ENCODE data around the gene PPP1R13B.
A peak's percentile ranks its signal among the peaks of the same experiment; 100 is the strongest.

PPP1R13B gene

GRCh38 chr14:103836976-103837725, 10.2 kb downstream of the PPP1R13B start:
- Histone ChIP-seq H3K36me3 (ENCODE audit: control insufficient read depth, insufficient read depth, low read length) (no peaks in the 10 kb centered on the region), H3K9ac (ENCODE audit: low read length) (no peak overlapping the region), H3K27me3 (ENCODE audit: control insufficient read depth, insufficient read depth, low read length) (no peaks in the 10 kb centered on the region), H3K4me1 (ENCODE audit: control insufficient read depth, insufficient read depth, low read length) (no peaks in the 10 kb centered on the region), H3K9me3 (ENCODE audit: control insufficient read depth, low read length) (no peaks in the 10 kb centered on the region), H3K4me3 (ENCODE audit: low read length) (no peak overlapping the region)

- Histone ChIP-seq H3K9ac (ENCODE audit: low read length) (no peak overlapping the region), H3K4me1 (ENCODE audit: control insufficient read depth, insufficient read depth, low read length) (no peaks in the 10 kb centered on the region), H3K4me3 (ENCODE audit: low read length) (no peak overlapping the region), H3K36me3 (ENCODE audit: control insufficient read depth, insufficient read depth, low read length) (no peaks in the 10 kb centered on the region), H3K9me3 (ENCODE audit: control insufficient read depth, low read length) (no peaks in the 10 kb centered on the region), H3K27me3 (ENCODE audit: control insufficient read depth, insufficient read depth, low read length) (no peaks in the 10 kb centered on the region)
These were observed 12.4 kb downstream of the PPP1R13B start for GRCh38 chr14:103834956-103835355.

GRCh38 chr14:103833711-103834110, 13.7 kb downstream of the PPP1R13B start:
- Histone ChIP-seq H3K4me3 (ENCODE audit: low read length) (no peak overlapping the region), H3K9me3 (ENCODE audit: control insufficient read depth, low read length) (no peaks in the 10 kb centered on the region), H3K9ac (ENCODE audit: low read length) (no peak overlapping the region), H3K27me3 (ENCODE audit: control insufficient read depth, insufficient read depth, low read length) (no peaks in the 10 kb centered on the region), H3K36me3 (ENCODE audit: control insufficient read depth, insufficient read depth, low read length) (no peaks in the 10 kb centered on the region), H3K4me1 (ENCODE audit: control insufficient read depth, insufficient read depth, low read length) (no peaks in the 10 kb centered on the region)

- Histone ChIP-seq H3K36me3 (ENCODE audit: control insufficient read depth, insufficient read depth, low read length) (no peaks in the 10 kb centered on the region), H3K4me3 (ENCODE audit: low read length) (no peak overlapping the region), H3K9me3 (ENCODE audit: control insufficient read depth, low read length) (no peaks in the 10 kb centered on the region), H3K27me3 (ENCODE audit: control insufficient read depth, insufficient read depth, low read length) (no peaks in the 10 kb centered on the region), H3K4me1 (ENCODE audit: control insufficient read depth, insufficient read depth, low read length) (peaks cover 5% of the 10 kb centered on the region), H3K9ac (ENCODE audit: low read length) (no peak overlapping the region)
These were observed 15.3 kb downstream of the PPP1R13B start for GRCh38 chr14:103832046-103832445.

GRCh38 chr14:103830511-103831270, 16.7 kb downstream of the PPP1R13B start:
- H3K9me3 ChIP-seq (ENCODE audit: control insufficient read depth, low read length): no peaks in the 10 kb centered on the region

GRCh38 chr14:103828315-103828967, 18.9 kb downstream of the PPP1R13B start:
- Histone ChIP-seq H3K4me1 (ENCODE audit: control insufficient read depth, insufficient read depth, low read length) (peaks cover 15% of the 10 kb centered on the region), H3K9me3 (ENCODE audit: control insufficient read depth, low read length) (no peaks in the 10 kb centered on the region), H3K27me3 (ENCODE audit: control insufficient read depth, insufficient read depth, low read length) (no peaks in the 10 kb centered on the region), H3K4me3 (ENCODE audit: low read length) (no peak overlapping the region), H3K36me3 (ENCODE audit: control insufficient read depth, insufficient read depth, low read length) (no peaks in the 10 kb centered on the region), H3K9ac (ENCODE audit: low read length) (peak overlapping the region; percentile 37)

More at GRCh38 chr14:103830511-103831270, 16.7 kb downstream of the PPP1R13B start:
- H3K9ac ChIP-seq (ENCODE audit: low read length): no peak overlapping the region
- no peaks in the 10 kb centered on the region for H3K27me3 ChIP-seq (ENCODE audit: control insufficient read depth, insufficient read depth, low read length)
- no peak overlapping the region for H3K4me3 ChIP-seq (ENCODE audit: low read length)
- H3K36me3 ChIP-seq (ENCODE audit: control insufficient read depth, insufficient read depth, low read length): no peaks in the 10 kb centered on the region
- peaks cover 9% of the 10 kb centered on the region for H3K4me1 ChIP-seq (ENCODE audit: control insufficient read depth, insufficient read depth, low read length)

- no peaks in the 10 kb centered on the region for H3K27me3 ChIP-seq (ENCODE audit: control insufficient read depth, insufficient read depth, low read length)
- H3K4me3 ChIP-seq (ENCODE audit: low read length): no peak overlapping the region
- H3K4me1 ChIP-seq (ENCODE audit: control insufficient read depth, insufficient read depth, low read length): peaks cover 19% of the 10 kb centered on the region
- no peaks in the 10 kb centered on the region for H3K36me3 ChIP-seq (ENCODE audit: control insufficient read depth, insufficient read depth, low read length)
- no peak overlapping the region for H3K9ac ChIP-seq (ENCODE audit: low read length)
- H3K9me3 ChIP-seq (ENCODE audit: control insufficient read depth, low read length): no peaks in the 10 kb centered on the region
These were observed 22.3 kb downstream of the PPP1R13B start for GRCh38 chr14:103825101-103825500.

GRCh38 chr14:103820908-103821307, 26.5 kb downstream of the PPP1R13B start:
- Histone ChIP-seq H3K9me3 (ENCODE audit: control insufficient read depth, low read length) (no peaks in the 10 kb centered on the region), H3K4me1 (ENCODE audit: control insufficient read depth, insufficient read depth, low read length) (peaks cover 16% of the 10 kb centered on the region), H3K36me3 (ENCODE audit: control insufficient read depth, insufficient read depth, low read length) (no peaks in the 10 kb centered on the region), H3K27me3 (ENCODE audit: control insufficient read depth, insufficient read depth, low read length) (no peaks in the 10 kb centered on the region), H3K9ac (ENCODE audit: low read length) (no peak overlapping the region), H3K4me3 (ENCODE audit: low read length) (no peak overlapping the region)

- Histone ChIP-seq H3K4me1 (ENCODE audit: control insufficient read depth, insufficient read depth, low read length) (peaks cover 16% of the 10 kb centered on the region), H3K27me3 (ENCODE audit: control insufficient read depth, insufficient read depth, low read length) (no peaks in the 10 kb centered on the region), H3K4me3 (ENCODE audit: low read length) (no peak overlapping the region), H3K9me3 (ENCODE audit: control insufficient read depth, low read length) (no peaks in the 10 kb centered on the region), H3K36me3 (ENCODE audit: control insufficient read depth, insufficient read depth, low read length) (no peaks in the 10 kb centered on the region), H3K9ac (ENCODE audit: low read length) (no peak overlapping the region)
These were observed 27.0 kb downstream of the PPP1R13B start for GRCh38 chr14:103820382-103820781.

GRCh38 chr14:103819503-103820307, 27.7 kb downstream of the PPP1R13B start:
- Histone ChIP-seq H3K9me3 (ENCODE audit: control insufficient read depth, low read length) (no peaks in the 10 kb centered on the region), H3K27me3 (ENCODE audit: control insufficient read depth, insufficient read depth, low read length) (no peaks in the 10 kb centered on the region), H3K9ac (ENCODE audit: low read length) (no peak overlapping the region), H3K36me3 (ENCODE audit: control insufficient read depth, insufficient read depth, low read length) (no peaks in the 10 kb centered on the region), H3K4me3 (ENCODE audit: low read length) (no peak overlapping the region), H3K4me1 (ENCODE audit: control insufficient read depth, insufficient read depth, low read length) (peaks cover 12% of the 10 kb centered on the region)

GRCh38 chr14:103818870-103819269, 28.5 kb downstream of the PPP1R13B start:
- Histone ChIP-seq H3K4me1 (ENCODE audit: control insufficient read depth, insufficient read depth, low read length) (peaks cover 11% of the 10 kb centered on the region), H3K4me3 (ENCODE audit: low read length) (no peak overlapping the region)

More at GRCh38 chr14:103818870-103819269, 28.5 kb downstream of the PPP1R13B start:
- no peaks in the 10 kb centered on the region for H3K9me3 ChIP-seq (ENCODE audit: control insufficient read depth, low read length)
- H3K9ac ChIP-seq (ENCODE audit: low read length): no peak overlapping the region
- no peaks in the 10 kb centered on the region for H3K36me3 ChIP-seq (ENCODE audit: control insufficient read depth, insufficient read depth, low read length)
- H3K27me3 ChIP-seq (ENCODE audit: control insufficient read depth, insufficient read depth, low read length): no peaks in the 10 kb centered on the region

Data from mucosa of stomach (tissue), 1 donor.